A549 treated with Mapracorat at 1 μM for 4 hours (cell line): ENCODE data around the gene ZMYM5. TPM values are rescaled to one million over a fixed set of nuclear protein-coding genes. Genes with fewer than 3 reads are reported as not detected.

Experiments
- total RNA-seq: library from RNA; stranded (reverse); fragments of 200-300 nt; extraction: Qiagen RNA extraction; gene quantifications from 5 replicates; pipeline ENCODE4 v1.2.3, GENCODE V29; 2022

Gene ZMYM5
- 5.1 to 7.8 TPM (median 5.9 TPM) in 5 replicates for total RNA-seq

GRCh38 chr13:19863323-19864023, at the start of gene ZMYM5:
ZMYM5 (minus strand) TSS chr13:19863649; CDS start chr13:19852180, 11,469 bp downstream.

GRCh38 chr13:19782727-19783682, 80.4 kb downstream of the ZMYM5 start, which contains the start of gene PSPC1:
PSPC1 (minus strand) TSS chr13:19782945; CDS start chr13:19782757, 188 bp downstream.

Other genes with a start within 250 kb of the ZMYM5 start
- 11.7 to 13.5 TPM (median 12.0 TPM) in 5 replicates for gene MPHOSPH8, start 230.0 kb downstream of the ZMYM5 start, total RNA-seq
- 40.0 to 54.2 TPM (median 46.2 TPM) in 5 replicates for gene PSPC1, start 80.7 kb downstream of the ZMYM5 start, total RNA-seq
- 11.9 to 22.3 TPM (median 19.5 TPM) in 5 replicates for gene ZMYM2, start 95.1 kb upstream of the ZMYM5 start, total RNA-seq